Neural cell (in vitro differentiated cells): Measurements from ENCODE around the gene TROAP. TPM values are rescaled to one million over a fixed set of nuclear protein-coding genes. Genes with fewer than 3 reads are reported as not detected.
A peak's percentile ranks its signal among the peaks of the same experiment; 100 is the strongest.

Source experiments
- H2AFZ ChIP-seq: fragments of 200-600, 300-800 bp; sonication (generic), shearing (Covaris generic); 2 replicates; pipeline ENCODE4 v1.6.0; 2014; ENCODE audit warnings: low read depth, mild to moderate bottlenecking, antibody characterized with exemption, low read length, moderate library complexity
- H3F3A ChIP-seq: fragments of 200-600 bp; shearing (Covaris generic); 2 replicates; pipeline ENCODE4 v1.6.1; 2016; ENCODE audit warnings: mild to moderate bottlenecking, moderate library complexity, mixed read lengths, antibody characterized with exemption, low read length; ENCODE audit not compliant: insufficient read depth, poor library complexity, severe bottlenecking
- H3K27ac ChIP-seq: fragments of 200-600, 300-800 bp; sonication (generic), shearing (Covaris generic); 2 replicates; pipeline ENCODE4 v1.5.1; 2014; ENCODE audit warnings: mild to moderate bottlenecking, low read length, moderate library complexity
- H3K27me3 ChIP-seq: fragments of 300-800, 200-600 bp; sonication (generic), shearing (Covaris generic); 2 replicates; pipeline ENCODE4 v1.6.0; 2014; ENCODE audit warnings: mild to moderate bottlenecking, low read depth, low read length, moderate library complexity; ENCODE audit not compliant: insufficient read depth
- H3K36me3 ChIP-seq: fragments of 300-800, 200-600 bp; sonication (generic), shearing (Covaris generic); 2 replicates; pipeline ENCODE4 v1.5.1; 2014; ENCODE audit warnings: mild to moderate bottlenecking, antibody characterized with exemption, low read length, moderate library complexity; ENCODE audit not compliant: insufficient read depth
- H3K4me2 ChIP-seq: fragments of 300-800, 200-600 bp; sonication (generic), shearing (Covaris generic); 2 replicates; pipeline ENCODE4 v1.6.0; 2014; ENCODE audit warnings: mild to moderate bottlenecking, low read length
- H3K4me3 ChIP-seq: fragments of 300-800, 200-600 bp; sonication (generic), shearing (Covaris generic); 2 replicates; pipeline ENCODE4 v1.5.1; 2014; ENCODE audit warnings: mild to moderate bottlenecking, low read length, moderate library complexity
- H3K79me2 ChIP-seq: fragments of 200-600 bp; shearing (Covaris generic); replicated peaks from 2 replicates; pipeline ENCODE4 v1.6.0; 2014; ENCODE audit warnings: mild to moderate bottlenecking, low read length, moderate library complexity; ENCODE audit not compliant: insufficient read depth
- H3K9ac ChIP-seq: fragments of 300-800, 200-600 bp; sonication (generic), shearing (Covaris generic); 2 replicates; pipeline ENCODE4 v1.6.1; 2016; ENCODE audit warnings: mild to moderate bottlenecking, low read length, mixed read lengths
- H3K9me2 ChIP-seq: fragments of 200-600 bp; shearing (Covaris generic); 2 replicates; pipeline ENCODE4 v1.6.1; 2016; ENCODE audit warnings: mild to moderate bottlenecking, low read length, mixed read lengths; ENCODE audit not compliant: insufficient read depth
- H3K9me3 ChIP-seq: fragments of 200-600, 300-800 bp; sonication (generic), shearing (Covaris generic); 2 replicates; pipeline ENCODE4 v1.6.1; 2016; ENCODE audit warnings: mild to moderate bottlenecking, mixed run types, low read length, moderate library complexity, mixed read lengths
- H4K20me1 ChIP-seq: fragments of 200-600 bp; shearing (Covaris generic); 2 replicates; pipeline ENCODE4 v1.6.1; 2016; ENCODE audit warnings: mild to moderate bottlenecking, mixed run types; ENCODE audit not compliant: insufficient read depth
- EP300 ChIP-seq: fragments of 450-650 bp; conservative IDR thresholded peaks from 2 replicates; pipeline ENCODE4 v1.6.1; 2014; ENCODE audit warnings: antibody characterized with exemption, mild to moderate bottlenecking, moderate library complexity; ENCODE audit not compliant: poor library complexity, severe bottlenecking
- EZH2 ChIP-seq: fragments of 200-600, 300-800 bp; shearing (Covaris generic), sonication (generic); IDR thresholded peaks from 2 replicates; pipeline ENCODE4 v1.6.1; 2014; ENCODE audit warnings: antibody characterized with exemption, low read length, borderline replicate concordance, mild to moderate bottlenecking; ENCODE audit not compliant: insufficient read depth, poor library complexity, severe bottlenecking
- MXI1 ChIP-seq: fragments of 450-650 bp; conservative IDR thresholded peaks from 2 replicates; pipeline ENCODE4 v1.6.1; 2014; ENCODE audit warnings: antibody characterized with exemption, mild to moderate bottlenecking; ENCODE audit not compliant: poor library complexity, severe bottlenecking
- POLR2AphosphoS5 ChIP-seq: IDR thresholded peaks from 2 replicates; pipeline ENCODE4 v1.6.1; 2012
- RAD21 ChIP-seq: fragments of 450-650 bp; conservative IDR thresholded peaks from 2 replicates; pipeline ENCODE4 v1.6.1; 2014; ENCODE audit warnings: antibody characterized with exemption, mild to moderate bottlenecking, moderate library complexity
- SMC3 ChIP-seq: fragments of 450-650 bp; conservative IDR thresholded peaks from 2 replicates; pipeline ENCODE4 v1.6.1; 2014; ENCODE audit warnings: antibody characterized with exemption, mild to moderate bottlenecking, moderate library complexity; ENCODE audit not compliant: poor library complexity
- TAF1 ChIP-seq: IDR thresholded peaks from 2 replicates; pipeline ENCODE4 v1.6.1; 2012; ENCODE audit warnings: low read depth
- polyA plus RNA-seq: library from polyadenylated mRNA; depleted of rRNA; stranded (reverse); fragments of >200 nt; gene quantifications from 2 replicates; pipeline ENCODE4 v1.2.3, GENCODE V29; 2014
- TF ChIP-seq, protein P1 (sequence below): fragments of 450-650 bp; IDR thresholded peaks from 2 replicates; pipeline ENCODE4 v1.5.1; 2014; ENCODE audit warnings: antibody characterized with exemption, mild to moderate bottlenecking, moderate library complexity; ENCODE audit not compliant: poor library complexity, severe bottlenecking
- TF ChIP-seq, protein P2 (sequence below): IDR thresholded peaks from 2 replicates; pipeline ENCODE4 v1.6.1; 2012; ENCODE audit warnings: borderline replicate concordance

Gene TROAP
- polyA plus RNA-seq, 1 donor from 2014 or later = 1.3 TPM

DNA sequence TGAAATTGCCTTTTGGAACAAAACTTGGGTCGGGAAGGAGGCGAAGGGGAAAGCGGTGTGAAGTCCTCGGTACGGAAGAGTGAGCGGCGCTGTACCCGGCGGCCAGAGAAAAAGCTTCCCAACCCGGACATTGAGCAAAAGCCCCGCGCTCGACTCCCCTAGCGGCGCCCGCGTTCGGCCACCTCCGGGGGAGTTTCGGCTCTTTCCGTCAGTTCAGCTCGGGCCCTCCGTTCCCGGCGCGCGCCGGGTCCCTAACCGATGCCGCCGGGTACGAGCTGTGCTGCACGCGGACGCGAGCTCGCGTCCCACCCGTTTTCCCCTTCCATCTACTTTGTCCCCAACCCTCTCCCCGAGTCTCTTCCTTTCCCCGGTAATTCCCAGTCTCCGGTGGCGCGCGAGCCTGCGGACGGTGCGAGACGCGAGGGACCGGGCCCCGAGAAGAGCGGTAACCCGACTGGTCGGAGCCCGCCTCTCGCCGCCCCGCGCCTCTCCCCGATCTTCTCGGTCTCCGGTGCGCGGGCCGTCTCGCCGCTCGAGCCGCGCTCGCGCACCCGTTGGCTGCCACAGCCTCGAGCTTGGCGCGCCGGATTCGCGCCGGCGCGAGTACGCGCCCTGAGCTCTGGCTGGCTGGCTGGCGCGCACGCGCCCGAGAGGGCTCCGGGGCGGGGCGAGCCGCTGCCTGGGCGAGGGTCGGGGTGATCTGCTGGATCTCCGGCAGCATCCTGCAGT, 43.8 kb downstream of the TROAP start:
- no peaks in the 10 kb centered on the region for H3K36me3 ChIP-seq
- peak overlapping the region; percentile 94 for H3K9ac ChIP-seq
- peak overlapping the region; percentile 61 for H3K4me2 ChIP-seq
- peaks cover 40% of the 10 kb centered on the region for H3K79me2 ChIP-seq
- H3F3A ChIP-seq = no peaks in the 10 kb centered on the region
- no peaks in the 10 kb centered on the region for H3K9me3 ChIP-seq
- no peaks in the 10 kb centered on the region for H3K27me3 ChIP-seq
- no peaks in the 10 kb centered on the region for H3K9me2 ChIP-seq
- peak overlapping the region; percentile 80 for H2AFZ ChIP-seq
- peak overlapping the region; percentile 94 for H3K4me3 ChIP-seq
- peak overlapping the region; percentile 93 for H3K27ac ChIP-seq
- no peak for TF ChIP-seq RAD21
- TF ChIP-seq SMC3 = peak; percentile 26
- peak; percentile 86 for TF ChIP-seq MXI1
- TF ChIP-seq POLR2AphosphoS5 = no peak
- TF ChIP-seq, protein P1, sequence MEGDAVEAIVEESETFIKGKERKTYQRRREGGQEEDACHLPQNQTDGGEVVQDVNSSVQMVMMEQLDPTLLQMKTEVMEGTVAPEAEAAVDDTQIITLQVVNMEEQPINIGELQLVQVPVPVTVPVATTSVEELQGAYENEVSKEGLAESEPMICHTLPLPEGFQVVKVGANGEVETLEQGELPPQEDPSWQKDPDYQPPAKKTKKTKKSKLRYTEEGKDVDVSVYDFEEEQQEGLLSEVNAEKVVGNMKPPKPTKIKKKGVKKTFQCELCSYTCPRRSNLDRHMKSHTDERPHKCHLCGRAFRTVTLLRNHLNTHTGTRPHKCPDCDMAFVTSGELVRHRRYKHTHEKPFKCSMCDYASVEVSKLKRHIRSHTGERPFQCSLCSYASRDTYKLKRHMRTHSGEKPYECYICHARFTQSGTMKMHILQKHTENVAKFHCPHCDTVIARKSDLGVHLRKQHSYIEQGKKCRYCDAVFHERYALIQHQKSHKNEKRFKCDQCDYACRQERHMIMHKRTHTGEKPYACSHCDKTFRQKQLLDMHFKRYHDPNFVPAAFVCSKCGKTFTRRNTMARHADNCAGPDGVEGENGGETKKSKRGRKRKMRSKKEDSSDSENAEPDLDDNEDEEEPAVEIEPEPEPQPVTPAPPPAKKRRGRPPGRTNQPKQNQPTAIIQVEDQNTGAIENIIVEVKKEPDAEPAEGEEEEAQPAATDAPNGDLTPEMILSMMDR = peak; percentile 56
- TF ChIP-seq, protein P2, sequence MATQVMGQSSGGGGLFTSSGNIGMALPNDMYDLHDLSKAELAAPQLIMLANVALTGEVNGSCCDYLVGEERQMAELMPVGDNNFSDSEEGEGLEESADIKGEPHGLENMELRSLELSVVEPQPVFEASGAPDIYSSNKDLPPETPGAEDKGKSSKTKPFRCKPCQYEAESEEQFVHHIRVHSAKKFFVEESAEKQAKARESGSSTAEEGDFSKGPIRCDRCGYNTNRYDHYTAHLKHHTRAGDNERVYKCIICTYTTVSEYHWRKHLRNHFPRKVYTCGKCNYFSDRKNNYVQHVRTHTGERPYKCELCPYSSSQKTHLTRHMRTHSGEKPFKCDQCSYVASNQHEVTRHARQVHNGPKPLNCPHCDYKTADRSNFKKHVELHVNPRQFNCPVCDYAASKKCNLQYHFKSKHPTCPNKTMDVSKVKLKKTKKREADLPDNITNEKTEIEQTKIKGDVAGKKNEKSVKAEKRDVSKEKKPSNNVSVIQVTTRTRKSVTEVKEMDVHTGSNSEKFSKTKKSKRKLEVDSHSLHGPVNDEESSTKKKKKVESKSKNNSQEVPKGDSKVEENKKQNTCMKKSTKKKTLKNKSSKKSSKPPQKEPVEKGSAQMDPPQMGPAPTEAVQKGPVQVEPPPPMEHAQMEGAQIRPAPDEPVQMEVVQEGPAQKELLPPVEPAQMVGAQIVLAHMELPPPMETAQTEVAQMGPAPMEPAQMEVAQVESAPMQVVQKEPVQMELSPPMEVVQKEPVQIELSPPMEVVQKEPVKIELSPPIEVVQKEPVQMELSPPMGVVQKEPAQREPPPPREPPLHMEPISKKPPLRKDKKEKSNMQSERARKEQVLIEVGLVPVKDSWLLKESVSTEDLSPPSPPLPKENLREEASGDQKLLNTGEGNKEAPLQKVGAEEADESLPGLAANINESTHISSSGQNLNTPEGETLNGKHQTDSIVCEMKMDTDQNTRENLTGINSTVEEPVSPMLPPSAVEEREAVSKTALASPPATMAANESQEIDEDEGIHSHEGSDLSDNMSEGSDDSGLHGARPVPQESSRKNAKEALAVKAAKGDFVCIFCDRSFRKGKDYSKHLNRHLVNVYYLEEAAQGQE = peak; percentile 75
- TF ChIP-seq EZH2 = no peak
- peak; percentile 77 for TF ChIP-seq TAF1
- TF ChIP-seq EP300 = no peak
- no peaks in the 10 kb centered on the region for H4K20me1 ChIP-seq

DNA sequence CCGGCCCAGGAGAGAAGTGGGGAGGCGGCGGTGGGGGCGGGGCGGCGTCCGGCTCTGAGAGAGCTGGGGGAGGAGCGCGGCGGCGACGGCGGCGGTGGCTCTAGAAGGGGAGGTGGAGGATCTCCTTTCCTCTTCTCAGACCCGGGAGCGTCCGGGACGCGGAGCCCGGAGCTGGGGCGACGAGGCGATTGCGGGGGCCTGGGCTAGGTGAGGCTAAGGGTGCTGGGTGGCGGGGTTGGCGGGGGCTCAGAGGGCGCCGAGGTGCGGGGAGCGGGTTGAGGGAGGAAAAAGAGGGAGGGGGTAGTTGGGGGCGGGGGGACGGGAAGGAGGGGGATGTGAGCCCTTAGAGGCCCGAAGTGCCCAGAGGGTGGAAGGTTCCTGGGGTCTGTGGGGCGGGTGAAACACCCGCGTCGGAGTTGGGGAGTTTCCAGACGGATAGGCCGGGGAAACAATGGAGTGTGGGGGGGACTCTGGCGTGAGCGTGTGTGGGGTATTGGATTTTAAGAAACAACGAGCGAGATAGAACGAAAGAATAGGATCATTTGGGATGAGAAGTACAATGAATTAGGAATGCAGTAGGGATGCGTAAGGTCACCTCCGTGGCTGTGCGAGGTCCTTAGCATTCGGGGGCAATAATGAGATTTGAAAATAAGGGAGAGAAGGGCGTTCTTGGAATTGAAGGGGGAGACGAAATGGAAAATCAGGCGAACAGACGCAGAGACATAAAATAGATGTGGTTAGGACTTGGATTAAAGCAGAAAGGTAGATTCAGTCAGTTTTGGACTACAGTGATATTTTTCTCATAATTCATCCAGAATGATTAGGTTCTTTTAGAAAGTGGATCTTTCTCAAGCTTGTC, 44.6 kb downstream of the TROAP start, which contains the start of gene SPATS2:
TSS of gene SPATS2 (plus strand) at position 82 of the 859 bp plus-strand sequence. CDS start 93,551 bp downstream, outside the sequence.
- Histone ChIP-seq H3K36me3 (no peaks in the 10 kb centered on the region), H3F3A (no peaks in the 10 kb centered on the region), H3K4me3 (peak within 1 kb of the TSS; percentile 94), H3K27ac (peak within 1 kb of the TSS; percentile 93), H3K4me2 (peak within 1 kb of the TSS; percentile 87), H3K27me3 (no peaks in the 10 kb centered on the region), H4K20me1 (no peaks in the 10 kb centered on the region), H3K79me2 (peaks cover 45% of the 10 kb centered on the region), H3K9me3 (no peaks in the 10 kb centered on the region), H2AFZ (peak within 1 kb of the TSS; percentile 80), H3K9me2 (no peaks in the 10 kb centered on the region), H3K9ac (peak within 1 kb of the TSS; percentile 94)
- TF ChIP-seq EP300 = no peak
- no peak for TF ChIP-seq MXI1
- TF ChIP-seq, protein P2 = peak; percentile 7
- TF ChIP-seq TAF1 = no peak
- TF ChIP-seq EZH2 = no peak
- TF ChIP-seq SMC3 = no peak
- no peak for TF ChIP-seq POLR2AphosphoS5
